Glutamatergic neuron (in vitro differentiated cells): ENCODE measurements around the gene P3H2. TPM values are rescaled to one million over a fixed set of nuclear protein-coding genes. Genes with fewer than 3 reads are reported as not detected.

Source experiments
- DNase-seq: peaks from one replicate; pipeline ENCODE4 v3.0.0; 2022
- H3K27ac Mint-ChIP-seq: one replicate; pipeline ENCODE4 v1.8.0; 2020; ENCODE audit warnings: mild to moderate bottlenecking, mixed read lengths, inconsistent platforms; ENCODE audit not compliant: unreplicated experiment
- H3K27me3 Mint-ChIP-seq: one replicate; pipeline ENCODE4 v1.8.0; 2020; ENCODE audit warnings: mild to moderate bottlenecking, moderate library complexity, mixed read lengths, inconsistent platforms; ENCODE audit not compliant: unreplicated experiment
- H3K36me3 Mint-ChIP-seq: one replicate; pipeline ENCODE4 v1.8.0; 2020; ENCODE audit warnings: mild to moderate bottlenecking, mixed read lengths, inconsistent platforms; ENCODE audit not compliant: unreplicated experiment
- H3K4me1 Mint-ChIP-seq: one replicate; pipeline ENCODE4 v1.8.0; 2020; ENCODE audit warnings: mild to moderate bottlenecking, low read depth, mixed read lengths, inconsistent platforms; ENCODE audit not compliant: unreplicated experiment
- H3K4me3 Mint-ChIP-seq: one replicate; pipeline ENCODE4 v1.8.0; 2020; ENCODE audit warnings: mild to moderate bottlenecking, mixed read lengths, inconsistent platforms; ENCODE audit not compliant: unreplicated experiment
- H3K9me3 Mint-ChIP-seq: one replicate; pipeline ENCODE4 v1.8.0; 2020; ENCODE audit warnings: mild to moderate bottlenecking, moderate library complexity, mixed read lengths, inconsistent platforms; ENCODE audit not compliant: unreplicated experiment
- total RNA-seq: library from RNA; stranded (reverse); fragmentation: NEBNext Ultra II Directional; extraction: Animal tissue kit (Norgen Biotek cat#: 25700); gene quantifications from one replicate; pipeline ENCODE4 v1.2.1, GENCODE V29; 2021; ENCODE audit not compliant: unreplicated experiment
- TF ChIP-seq, protein P1 (sequence below): fragments of 200-600 bp; sonication (generic); IDR thresholded peaks from one replicate; pipeline ENCODE4 v1.5.0; 2021; ENCODE audit not compliant: partially characterized antibody, unreplicated experiment

The P3H2 gene
- total RNA-seq, 1 donor from 2014 or later: 28.6 TPM

DNA sequence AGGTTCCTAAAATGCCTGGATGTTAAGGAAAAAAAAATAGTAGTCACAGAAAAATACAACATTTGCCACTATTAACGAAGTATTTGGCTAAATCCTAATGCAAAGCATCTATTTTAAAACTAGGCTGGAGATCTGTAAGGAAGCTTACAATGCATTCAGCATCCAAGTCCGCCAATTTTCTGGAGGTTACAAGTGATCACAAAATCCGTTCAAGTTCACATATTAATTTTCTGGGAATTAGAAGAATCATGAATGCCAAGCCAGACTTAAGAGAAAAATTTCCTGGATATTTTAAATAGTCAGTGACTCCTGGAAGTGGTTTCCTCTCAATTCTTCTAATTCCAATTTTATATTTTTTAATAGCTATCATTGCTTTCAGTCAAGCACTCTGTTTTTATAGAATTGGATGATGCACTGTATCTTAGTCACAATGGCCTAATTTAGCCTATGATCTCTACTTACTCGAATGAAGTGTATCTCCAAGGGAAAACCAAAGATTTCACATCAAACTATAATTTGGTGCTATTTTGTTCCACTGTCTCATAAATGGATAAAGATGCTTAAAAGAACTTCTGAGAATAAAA lies 60.4 kb downstream of the P3H2 start:
- no peak overlapping the region for H3K27ac Mint-ChIP-seq
- TF ChIP-seq, protein P1, sequence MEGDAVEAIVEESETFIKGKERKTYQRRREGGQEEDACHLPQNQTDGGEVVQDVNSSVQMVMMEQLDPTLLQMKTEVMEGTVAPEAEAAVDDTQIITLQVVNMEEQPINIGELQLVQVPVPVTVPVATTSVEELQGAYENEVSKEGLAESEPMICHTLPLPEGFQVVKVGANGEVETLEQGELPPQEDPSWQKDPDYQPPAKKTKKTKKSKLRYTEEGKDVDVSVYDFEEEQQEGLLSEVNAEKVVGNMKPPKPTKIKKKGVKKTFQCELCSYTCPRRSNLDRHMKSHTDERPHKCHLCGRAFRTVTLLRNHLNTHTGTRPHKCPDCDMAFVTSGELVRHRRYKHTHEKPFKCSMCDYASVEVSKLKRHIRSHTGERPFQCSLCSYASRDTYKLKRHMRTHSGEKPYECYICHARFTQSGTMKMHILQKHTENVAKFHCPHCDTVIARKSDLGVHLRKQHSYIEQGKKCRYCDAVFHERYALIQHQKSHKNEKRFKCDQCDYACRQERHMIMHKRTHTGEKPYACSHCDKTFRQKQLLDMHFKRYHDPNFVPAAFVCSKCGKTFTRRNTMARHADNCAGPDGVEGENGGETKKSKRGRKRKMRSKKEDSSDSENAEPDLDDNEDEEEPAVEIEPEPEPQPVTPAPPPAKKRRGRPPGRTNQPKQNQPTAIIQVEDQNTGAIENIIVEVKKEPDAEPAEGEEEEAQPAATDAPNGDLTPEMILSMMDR: no peak
- peaks cover 2% of the 10 kb centered on the region for H3K4me1 Mint-ChIP-seq
- no peak for DNase-seq
- H3K36me3 Mint-ChIP-seq: no peaks in the 10 kb centered on the region
- H3K4me3 Mint-ChIP-seq: no peak overlapping the region
- H3K27me3 Mint-ChIP-seq: no peaks in the 10 kb centered on the region
- no peaks in the 10 kb centered on the region for H3K9me3 Mint-ChIP-seq

DNA sequence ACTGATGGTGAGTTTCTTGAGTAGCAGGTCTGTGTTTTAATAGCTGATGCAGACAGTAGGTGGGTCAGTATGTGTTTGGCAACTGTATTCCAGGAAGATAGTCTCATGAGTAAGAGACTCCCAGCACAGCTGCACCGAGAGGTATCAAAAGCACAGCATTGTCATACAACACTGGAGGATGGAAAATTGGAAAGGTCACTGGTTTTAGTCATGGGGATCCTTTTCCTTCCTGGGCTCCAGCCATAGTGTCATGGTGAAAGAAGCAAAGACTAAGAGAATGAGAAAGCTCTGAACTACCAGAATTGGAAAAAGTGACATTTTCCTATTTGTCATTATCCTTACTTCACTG lies 61.5 kb downstream of the P3H2 start:
- Mint-ChIP-seq H3K27ac (no peak overlapping the region), H3K4me1 (peaks cover 2% of the 10 kb centered on the region), H3K36me3 (no peaks in the 10 kb centered on the region), H3K4me3 (no peak overlapping the region), H3K9me3 (no peaks in the 10 kb centered on the region), H3K27me3 (no peaks in the 10 kb centered on the region)
- TF ChIP-seq, protein P1: no peak
- no peak for DNase-seq

DNA sequence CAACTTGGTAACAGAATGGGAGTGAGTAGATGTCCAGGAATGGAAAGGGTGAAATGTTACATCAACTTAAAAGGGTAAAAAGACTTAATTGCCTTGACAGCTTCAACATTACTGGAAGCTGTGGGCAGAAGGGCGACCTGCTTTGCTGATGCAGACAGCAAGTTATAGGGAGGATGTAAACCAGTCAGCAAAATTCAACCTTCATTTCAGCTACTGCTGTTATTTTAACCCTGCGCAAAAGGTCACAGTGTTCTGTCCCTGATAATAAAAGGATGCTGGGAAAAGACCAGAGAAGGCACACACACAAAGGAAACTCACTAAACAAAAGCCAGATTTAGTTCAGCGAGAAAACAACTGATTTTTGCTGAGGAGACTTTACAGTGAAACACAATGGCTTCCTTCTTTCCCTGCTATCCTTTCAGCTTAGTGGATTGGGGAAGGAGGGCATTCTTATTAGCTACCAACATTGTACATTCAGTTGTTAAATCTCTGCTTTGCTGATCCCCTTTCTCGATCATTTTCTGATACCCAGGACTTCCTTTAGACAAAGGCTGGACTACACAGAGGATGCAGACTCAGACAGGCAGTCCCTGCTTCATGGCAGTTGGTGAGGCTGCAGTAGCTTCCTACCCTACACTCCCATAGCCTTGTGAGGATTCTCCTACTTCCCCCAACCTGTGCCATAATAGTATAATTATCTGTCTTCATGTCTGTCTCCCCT lies 62.0 kb downstream of the P3H2 start:
- no peak for DNase-seq
- Mint-ChIP-seq H3K4me1 (peaks cover 2% of the 10 kb centered on the region), H3K4me3 (no peak overlapping the region), H3K9me3 (no peaks in the 10 kb centered on the region), H3K27me3 (no peaks in the 10 kb centered on the region), H3K27ac (no peak overlapping the region), H3K36me3 (no peaks in the 10 kb centered on the region)
- TF ChIP-seq, protein P1: no peak

DNA sequence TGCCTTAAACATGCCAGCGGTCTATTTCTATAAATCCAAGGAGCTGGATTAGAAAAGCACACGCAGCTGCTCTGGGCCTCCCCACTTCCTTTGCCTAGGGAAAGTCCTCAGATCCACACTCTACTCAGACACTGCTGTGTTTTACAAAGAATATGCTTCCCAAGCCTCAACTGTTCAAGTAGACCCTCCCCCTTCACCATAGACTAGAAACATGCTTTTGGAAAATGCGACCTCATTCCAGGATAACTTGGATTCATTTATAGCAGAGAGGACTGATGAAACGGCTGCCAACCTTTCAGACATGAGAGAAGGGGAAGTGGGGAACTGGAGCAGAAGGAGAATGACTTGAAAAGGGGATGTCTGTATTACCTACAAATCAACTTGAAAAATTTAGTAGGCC lies 64.0 kb downstream of the P3H2 start:
- no peak overlapping the region for H3K4me3 Mint-ChIP-seq
- H3K27ac Mint-ChIP-seq: no peak overlapping the region
- DNase-seq: no peak
- peaks cover 1% of the 10 kb centered on the region for H3K27me3 Mint-ChIP-seq
- H3K36me3 Mint-ChIP-seq: no peaks in the 10 kb centered on the region
- TF ChIP-seq, protein P1: no peak
- peaks cover 7% of the 10 kb centered on the region for H3K4me1 Mint-ChIP-seq
- no peaks in the 10 kb centered on the region for H3K9me3 Mint-ChIP-seq

DNA sequence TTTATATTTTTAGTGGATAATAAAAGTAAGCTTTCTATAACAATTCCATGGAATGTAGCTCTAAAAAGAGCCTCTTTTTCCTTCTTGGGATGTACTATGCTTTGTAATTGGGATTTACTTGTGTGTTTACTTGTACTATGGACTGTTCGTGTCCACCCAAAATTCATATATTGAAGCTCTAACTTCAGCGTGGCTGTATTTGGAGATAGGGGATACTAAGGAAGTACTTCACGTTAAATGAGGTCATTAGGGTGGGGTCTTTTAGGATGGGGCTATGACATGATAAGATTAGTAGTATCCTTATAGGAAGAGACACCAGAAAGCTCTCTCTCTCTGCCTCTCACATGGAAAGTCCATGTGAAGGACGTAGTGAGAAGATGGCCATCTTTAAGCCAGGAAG lies 64.9 kb downstream of the P3H2 start:
- no peak for DNase-seq
- Mint-ChIP-seq H3K9me3 (no peaks in the 10 kb centered on the region), H3K36me3 (no peaks in the 10 kb centered on the region), H3K4me3 (no peak overlapping the region), H3K27ac (no peak overlapping the region), H3K27me3 (peaks cover 1% of the 10 kb centered on the region), H3K4me1 (peaks cover 11% of the 10 kb centered on the region)
- TF ChIP-seq, protein P1: no peak
